HepG2 (cell line): ENCODE data around the gene ARHGEF9. TPM values are rescaled to one million over a fixed set of nuclear protein-coding genes. Genes with fewer than 3 reads are reported as not detected.

Source experiments
- ATAC-seq: fragments of 200-7000 bp; cut with Tn5 transposase; 3 replicates; pipeline ENCODE4 v1.9.1; 2020; ENCODE audit warnings: mild to moderate bottlenecking, moderate library complexity
- BruUV-seq: library from RNA; stranded (reverse); fragments of 400-500 nt; replicated peaks from 2 replicates; lab custom pipeline; 2021; lab: Mats Ljungman, UMichigan
- CTCF ChIA-PET: fragments of 300-600 bp; formaldehyde crosslinking; extraction: SDS; loops from one replicate; lab custom pipeline; 2021; ENCODE audit warnings: low total read pairs, inconsistent platforms, low intra/inter-chr PET ratio; lab: Yijun Ruan, JAX
- POLR2A ChIA-PET: fragments of 350-600 bp; sonication (Branson Sonifier 250); formaldehyde crosslinking; loops from one replicate; lab custom pipeline; 2020; ENCODE audit warnings: antibody characterized with exemption, inconsistent platforms; lab: Yijun Ruan, JAX
- DNase-seq: peaks from one replicate; pipeline ENCODE4 v3.0.0-alpha.2; 2015; ENCODE audit warnings: low spot score
- FAIRE-seq: peaks from 3 replicates; lab custom pipeline; 2011; peaks lifted over from hg19 to GRCh38; lab: Jason Lieb, UNC
- H2AFZ ChIP-seq: one replicate; pipeline ENCODE4 v1.6.1; 2011; ENCODE audit warnings: low read length, inconsistent platforms
- H3K27ac ChIP-seq: fragments of 300-600 bp; 3 replicates; pipeline ENCODE4 v1.8.0; 2011; ENCODE audit warnings: mixed run types, mild to moderate bottlenecking, mixed read lengths, low read length, inconsistent platforms; ENCODE audit not compliant: insufficient read depth; ENCODE audit errors: extremely low read length
- H3K27me3 ChIP-seq, 2 experiments: fragments of 200-600 bp in 1 of 2; 2 replicates in 1 of 2; 3 replicates in 1 of 2; pipeline versions ENCODE4 v1.6.0 to v1.8.0; 2011; ENCODE audit warnings: low read length in 2 of 2, mild to moderate bottlenecking in 2 of 2, moderate library complexity in 2 of 2, inconsistent platforms in 1 of 2; ENCODE audit not compliant: insufficient read depth in 2 of 2, control insufficient read depth in 1 of 2
- H3K36me3 ChIP-seq, 2 experiments: fragments of 200-600 bp in 1 of 2; replicated peaks in 1 of 2; 2 replicates in 1 of 2; 3 replicates in 1 of 2; pipeline versions ENCODE4 v1.5.1 to v1.8.0; 2011; ENCODE audit warnings: low read length in 2 of 2, inconsistent platforms in 1 of 2; ENCODE audit not compliant: insufficient read depth in 2 of 2, control insufficient read depth in 1 of 2
- H3K4me1 ChIP-seq: 2 replicates; pipeline ENCODE4 v1.5.1; 2012; ENCODE audit warnings: low read length, inconsistent platforms; ENCODE audit not compliant: insufficient read depth
- H3K4me2 ChIP-seq: 2 replicates; pipeline ENCODE4 v1.6.0; 2011; ENCODE audit warnings: low read depth, low read length, inconsistent platforms
- H3K4me3 ChIP-seq, 3 experiments: fragments of 200-600 bp in 1 of 3; sonication (generic), shearing (Covaris generic) in 1 of 3; replicated peaks in 1 of 3; 2 replicates each; pipeline ENCODE4 v1.5.1; 2011 to 2016; ENCODE audit warnings: low read length in 3 of 3, inconsistent platforms in 2 of 3, low read depth in 2 of 3, mild to moderate bottlenecking in 2 of 3, control low read depth in 1 of 3, mixed read lengths in 1 of 3; ENCODE audit not compliant: insufficient read depth in 1 of 3
- H3K79me2 ChIP-seq: one replicate; pipeline ENCODE4 v1.6.1; 2011; ENCODE audit warnings: low read length, inconsistent platforms; ENCODE audit not compliant: insufficient read depth
- H3K9ac ChIP-seq: 2 replicates; pipeline ENCODE4 v1.6.0; 2011; ENCODE audit warnings: mild to moderate bottlenecking, low read depth, low read length, inconsistent platforms; ENCODE audit not compliant: insufficient read depth
- H3K9me3 ChIP-seq: 2 replicates; pipeline ENCODE4 v1.5.1; 2012; ENCODE audit warnings: mild to moderate bottlenecking, low read length
- H4K20me1 ChIP-seq: 2 replicates; pipeline ENCODE4 v1.6.0; 2011; ENCODE audit warnings: inconsistent platforms, mild to moderate bottlenecking, low read length, moderate library complexity; ENCODE audit not compliant: insufficient read depth
- ARID2 ChIP-seq: sonication (generic); formaldehyde crosslinking; IDR thresholded peaks from 2 replicates; pipeline ENCODE4 v1.8.1; 2022; ENCODE audit warnings: mild to moderate bottlenecking, missing genetic modification reagents, borderline replicate concordance
- ATF7-NPFF ChIP-seq: sonication (generic); formaldehyde crosslinking; IDR thresholded peaks from 2 replicates; pipeline ENCODE4 v1.8.1; 2023; ENCODE audit warnings: mild to moderate bottlenecking, low read depth, missing genetic modification reagents, moderate library complexity
- FOXA3 ChIP-seq: IDR thresholded peaks from 2 replicates; pipeline ENCODE4 v1.6.1; 2016; ENCODE audit warnings: missing genetic modification reagents, missing compliant biosample characterization
- MED13 ChIP-seq: sonication (generic); formaldehyde crosslinking; IDR thresholded peaks from 2 replicates; pipeline ENCODE4 v1.5.0; 2020; ENCODE audit warnings: missing genetic modification reagents
- NFIC ChIP-seq: IDR thresholded peaks from 2 replicates; pipeline ENCODE4 v1.6.1; 2012; ENCODE audit warnings: mild to moderate bottlenecking, low read length, inconsistent platforms
- PHF20 ChIP-seq: sonication (generic); formaldehyde crosslinking; IDR thresholded peaks from 2 replicates; pipeline ENCODE4 v1.5.0; 2020; ENCODE audit warnings: mild to moderate bottlenecking, missing genetic modification reagents
- RARG ChIP-seq: sonication (generic); formaldehyde crosslinking; IDR thresholded peaks from 2 replicates; pipeline ENCODE4 v1.4.0; 2020; ENCODE audit warnings: low read depth, mild to moderate bottlenecking, missing genetic modification reagents
- RFX5 ChIP-seq: IDR thresholded peaks from 2 replicates; pipeline ENCODE4 v1.6.1; 2011; ENCODE audit warnings: low read depth, low read length, improper control_type of control experiment
- SAFB2 ChIP-seq: sonication (generic); formaldehyde crosslinking; IDR thresholded peaks from 2 replicates; pipeline ENCODE4 v1.5.1; 2020; ENCODE audit warnings: missing genetic modification reagents, low read depth, mild to moderate bottlenecking, borderline replicate concordance
- SOX13 ChIP-seq, 3 experiments: fragments of 450-650 bp in 1 of 3; sonication (generic) in 1 of 3; formaldehyde crosslinking in 1 of 3; IDR thresholded peaks in 2 of 3; conservative IDR thresholded peaks in 1 of 3; 2 replicates each; pipeline versions ENCODE4 v1.5.0 to v1.6.1; 2016 to 2020; ENCODE audit warnings: antibody characterized with exemption in 1 of 3, mild to moderate bottlenecking in 1 of 3, missing compliant biosample characterization in 1 of 3, missing genetic modification reagents in 1 of 3, moderate library complexity in 1 of 3
- TP53 ChIP-seq: sonication (generic); formaldehyde crosslinking; conservative IDR thresholded peaks from 2 replicates; pipeline ENCODE4 v1.4.0; 2020; ENCODE audit warnings: missing genetic modification reagents
- YY1 ChIP-seq: IDR thresholded peaks from 2 replicates; pipeline ENCODE4 v1.6.1; 2011; ENCODE audit warnings: low read length, low read depth, moderate library complexity, mild to moderate bottlenecking; ENCODE audit not compliant: insufficient read depth, insufficient replicate concordance
- ZBTB44 ChIP-seq: sonication (generic); formaldehyde crosslinking; IDR thresholded peaks from 2 replicates; pipeline ENCODE4 v1.4.0; 2020; ENCODE audit warnings: missing genetic modification reagents
- ZKSCAN8 ChIP-seq: IDR thresholded peaks from 2 replicates; pipeline ENCODE4 v1.6.1; 2016; ENCODE audit warnings: borderline replicate concordance, missing genetic modification reagents, missing compliant biosample characterization
- ZNF333 ChIP-seq: sonication (generic); formaldehyde crosslinking; IDR thresholded peaks from 2 replicates; pipeline ENCODE4 v1.4.0; 2020; ENCODE audit warnings: mild to moderate bottlenecking, missing genetic modification reagents, borderline replicate concordance
- ZSCAN30 ChIP-seq: sonication (generic); formaldehyde crosslinking; IDR thresholded peaks from 2 replicates; pipeline ENCODE4 v1.5.0; 2020; ENCODE audit warnings: mild to moderate bottlenecking, missing genetic modification reagents
- WGBS: methylation state at CpG from one replicate; pipeline ENCODE4 v1.1.6; 2017; ENCODE audit warnings: low lambda C conversion rate; 5-methylcytosine and 5-hydroxymethylcytosine counted together
- in situ Hi-C: cut with HindIII; loops from 2 replicates; pipeline ENCODE4 v1.10.0; 2017; ENCODE audit warnings: low pct_unique_long_range_greater_than_20kb; ENCODE audit not compliant: extremely low pct_ligation_motif_present
- intact Hi-C: fragments of 100-400 bp; cut with micrococcal nuclease; formaldehyde crosslinking; loops from one replicate; pipeline ENCODE4 v1.10.0; 2022; ENCODE audit not compliant: unreplicated experiment
- polyA plus RNA-seq, 8 experiments: library from polyadenylated mRNA; depleted of rRNA in 3 of 8; stranded (reverse) in 7 of 8; unstranded in 1 of 8; fragments of >200 nt; fragmentation: Illumina TruSeq in 4 of 8; extraction: Trizol in 4 of 8; gene quantifications; 2 replicates each; pipeline versions ENCODE4 v1.2.1 to v1.2.3, GENCODE V29; 2011 to 2016; ENCODE audit warnings: low read depth in 4 of 8, missing spikeins in 1 of 8, mixed read lengths in 1 of 8; ENCODE audit not compliant: insufficient read depth in 1 of 8
- total RNA-seq, 5 experiments: library from RNA; depleted of rRNA; stranded (reverse); fragments of >200 nt; fragmentation: Illumina TruSeq; extraction: Trizol; gene quantifications; 2 replicates each; pipeline ENCODE4 v1.2.3, GENCODE V29; 2016; ENCODE audit warnings: low read depth in 1 of 5
- TF ChIP-seq, protein P1 (sequence below): sonication (generic); formaldehyde crosslinking; IDR thresholded peaks from 2 replicates; pipeline ENCODE4 v1.4.0; 2020; ENCODE audit warnings: missing genetic modification reagents

Gene ARHGEF9
- total and polyA plus RNA-seq, 2 of the 13 experiments (the other 11 are each of a cell fraction or from before 2014, with no cell fraction given) = 0.91 to 1.8 TPM

GRCh38 chrX:63747331-63747730, 37.7 kb downstream of the ARHGEF9 start:
- H3K4me2 ChIP-seq = no peak overlapping the region
- no peak for TF ChIP-seq ATF7-NPFF (CRISPR knock-in tag)
- no peak for TF ChIP-seq ARID2 (CRISPR knock-in tag)
- no peak for TF ChIP-seq YY1
- no peak for TF ChIP-seq TP53 (CRISPR knock-in tag)
- TF ChIP-seq ZNF333 (CRISPR knock-in tag) = no peak
- TF ChIP-seq SOX13 (IDR thresholded peaks at IDR 0.05) = no peak
- no peak for TF ChIP-seq SOX13 (CRISPR knock-in tag; conservative IDR thresholded peaks at IDR 0.05 in 1 of 2, IDR thresholded peaks at IDR 0.05 in 1 of 2)
- TF ChIP-seq, protein P1, sequence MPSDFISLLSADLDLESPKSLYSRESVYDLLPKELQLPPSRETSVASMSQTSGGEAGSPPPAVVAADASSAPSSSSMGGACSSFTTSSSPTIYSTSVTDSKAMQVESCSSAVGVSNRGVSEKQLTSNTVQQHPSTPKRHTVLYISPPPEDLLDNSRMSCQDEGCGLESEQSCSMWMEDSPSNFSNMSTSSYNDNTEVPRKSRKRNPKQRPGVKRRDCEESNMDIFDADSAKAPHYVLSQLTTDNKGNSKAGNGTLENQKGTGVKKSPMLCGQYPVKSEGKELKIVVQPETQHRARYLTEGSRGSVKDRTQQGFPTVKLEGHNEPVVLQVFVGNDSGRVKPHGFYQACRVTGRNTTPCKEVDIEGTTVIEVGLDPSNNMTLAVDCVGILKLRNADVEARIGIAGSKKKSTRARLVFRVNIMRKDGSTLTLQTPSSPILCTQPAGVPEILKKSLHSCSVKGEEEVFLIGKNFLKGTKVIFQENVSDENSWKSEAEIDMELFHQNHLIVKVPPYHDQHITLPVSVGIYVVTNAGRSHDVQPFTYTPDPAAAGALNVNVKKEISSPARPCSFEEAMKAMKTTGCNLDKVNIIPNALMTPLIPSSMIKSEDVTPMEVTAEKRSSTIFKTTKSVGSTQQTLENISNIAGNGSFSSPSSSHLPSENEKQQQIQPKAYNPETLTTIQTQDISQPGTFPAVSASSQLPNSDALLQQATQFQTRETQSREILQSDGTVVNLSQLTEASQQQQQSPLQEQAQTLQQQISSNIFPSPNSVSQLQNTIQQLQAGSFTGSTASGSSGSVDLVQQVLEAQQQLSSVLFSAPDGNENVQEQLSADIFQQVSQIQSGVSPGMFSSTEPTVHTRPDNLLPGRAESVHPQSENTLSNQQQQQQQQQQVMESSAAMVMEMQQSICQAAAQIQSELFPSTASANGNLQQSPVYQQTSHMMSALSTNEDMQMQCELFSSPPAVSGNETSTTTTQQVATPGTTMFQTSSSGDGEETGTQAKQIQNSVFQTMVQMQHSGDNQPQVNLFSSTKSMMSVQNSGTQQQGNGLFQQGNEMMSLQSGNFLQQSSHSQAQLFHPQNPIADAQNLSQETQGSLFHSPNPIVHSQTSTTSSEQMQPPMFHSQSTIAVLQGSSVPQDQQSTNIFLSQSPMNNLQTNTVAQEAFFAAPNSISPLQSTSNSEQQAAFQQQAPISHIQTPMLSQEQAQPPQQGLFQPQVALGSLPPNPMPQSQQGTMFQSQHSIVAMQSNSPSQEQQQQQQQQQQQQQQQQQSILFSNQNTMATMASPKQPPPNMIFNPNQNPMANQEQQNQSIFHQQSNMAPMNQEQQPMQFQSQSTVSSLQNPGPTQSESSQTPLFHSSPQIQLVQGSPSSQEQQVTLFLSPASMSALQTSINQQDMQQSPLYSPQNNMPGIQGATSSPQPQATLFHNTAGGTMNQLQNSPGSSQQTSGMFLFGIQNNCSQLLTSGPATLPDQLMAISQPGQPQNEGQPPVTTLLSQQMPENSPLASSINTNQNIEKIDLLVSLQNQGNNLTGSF (CRISPR knock-in tag) = no peak
- no peak for TF ChIP-seq RARG (CRISPR knock-in tag)
- TF ChIP-seq FOXA3 = no peak
- no peak for TF ChIP-seq PHF20
- no peak for TF ChIP-seq NFIC
- TF ChIP-seq ZSCAN30 = no peak
- no peak for TF ChIP-seq SAFB2 (CRISPR knock-in tag)
- TF ChIP-seq RFX5 = no peak
- no peak for TF ChIP-seq ZKSCAN8 (CRISPR knock-in tag)
- TF ChIP-seq ZBTB44 (CRISPR knock-in tag) = no peak
- TF ChIP-seq MED13 = no peak

More at GRCh38 chrX:63747331-63747730, 37.7 kb downstream of the ARHGEF9 start:
- no peak overlapping the region for H2AFZ ChIP-seq
- no TSS peak for BruUV-seq
- no peak overlapping the region for H3K9ac ChIP-seq
- in situ Hi-C loops (no loop called here), intact Hi-C loops (no loop called here)
- no peak overlapping the region for H3K27ac ChIP-seq
- WGBS = 42% methylated on average over 2 of the region's 2 CpGs
- H3K4me1 ChIP-seq = no peaks in the 10 kb centered on the region
- H3K36me3 ChIP-seq = no peaks in the 10 kb centered on the region
- POLR2A ChIA-PET = no interaction called here
- no peaks in the 10 kb centered on the region for H3K27me3 ChIP-seq
- no peak overlapping the region for H3K4me3 ChIP-seq
- H3K79me2 ChIP-seq = no peaks in the 10 kb centered on the region
- H4K20me1 ChIP-seq = no peaks in the 10 kb centered on the region
- CTCF ChIA-PET = no interaction called here
- no peak for FAIRE-seq
- H3K9me3 ChIP-seq = no peaks in the 10 kb centered on the region
- DNase-seq = no peak
- ATAC-seq = no peak
